ENCODE measurements around the gene UGDH. TPM values are rescaled to one million over a fixed set of nuclear protein-coding genes. Genes with fewer than 3 reads are reported as not detected.

The UGDH gene
- total and polyA plus RNA-seq, 10 of the 15 experiments (the other 5 are each of a cell fraction or from before 2014, with no cell fraction given), result 11.1 to 60.3 (median 26.8) TPM

DNA sequence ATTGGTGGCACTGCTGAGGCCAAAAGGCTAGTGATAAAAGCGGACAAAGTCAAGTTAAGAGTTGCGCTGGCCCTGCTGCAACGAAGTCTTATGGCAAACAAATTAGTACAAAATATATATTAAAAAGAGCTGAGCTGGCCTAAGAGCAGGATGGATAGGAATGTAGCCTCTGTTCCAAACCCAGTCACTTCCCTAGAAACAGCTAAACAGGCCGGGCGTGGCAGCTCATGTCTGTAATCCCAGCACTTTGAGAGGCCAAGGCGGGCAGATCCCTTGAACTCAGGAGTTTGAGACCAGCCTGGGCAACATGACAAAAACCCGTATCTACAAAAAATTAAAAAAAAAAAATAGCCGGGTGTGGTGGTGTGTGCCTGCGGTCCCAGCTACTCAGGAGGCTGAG is 32.4 kb upstream of the UGDH start:
- Histone ChIP-seq H2AFZ (ENCODE audit: control insufficient read depth, low read depth, low read length) (no peak overlapping the region), H3K4me1 (ENCODE audit: control insufficient read depth, insufficient read depth, low read length) (no peaks in the 10 kb centered on the region), H3K36me3 (ENCODE audit: control insufficient read depth in 2 of 2, insufficient read depth in 2 of 2, low read length in 1 of 2) (peaks cover 0 to 6% of the 10 kb centered on the region in 2 experiments; a peak in 3 of 4 replicates), H3K27me3 (replicated peaks in 1 of 2; ENCODE audit: control insufficient read depth in 2 of 2, insufficient read depth in 2 of 2, low read length in 1 of 2) (no peaks in the 10 kb centered on the region), H4K20me1 (ENCODE audit: control insufficient read depth, insufficient read depth) (no peaks in the 10 kb centered on the region), H3K79me2 (ENCODE audit: control insufficient read depth, insufficient read depth, low read length) (no peaks in the 10 kb centered on the region), H3K9me3 (replicated peaks; ENCODE audit: control insufficient read depth, insufficient read depth, low read length) (no peaks in the 10 kb centered on the region), H3K27ac (ENCODE audit: control insufficient read depth, insufficient read depth) (no peak overlapping the region), H3K9ac (ENCODE audit: control insufficient read depth, insufficient read depth, low read length) (no peak overlapping the region), H3K4me2 (ENCODE audit: control insufficient read depth, insufficient read depth) (no peak overlapping the region), H3K4me3 (no peak overlapping the region)
- RAD21 ChIA-PET (ENCODE audit: unreplicated experiment), result no interaction called here
- WGBS (ENCODE audit: insufficient coverage, insufficient replicate concordance, low lambda C conversion rate, missing lambda C conversion rate), result 99% methylated on average over 9 of the region's 9 CpGs
- intact Hi-C loops (cut with micrococcal nuclease; ENCODE audit: unreplicated experiment), result no loop called here
- SMC1A ChIA-PET (ENCODE audit: uncharacterized antibody, unreplicated experiment), result interaction anchor here (0.8 to 1.9 kb wide), 3 partner anchors 10 to 99 kb away, joined by 3 to 13 read pairs (median 3); no protein-coding TSS in a partner anchor
- CTCF ChIA-PET, result interaction anchor here (0.7 kb wide), 1 partner anchor 50 kb away, joined by 5 read pairs; no protein-coding TSS in a partner anchor
- POLR2A ChIA-PET, result no interaction called here
- no peak for ATAC-seq
- TF ChIP-seq, protein P1, sequence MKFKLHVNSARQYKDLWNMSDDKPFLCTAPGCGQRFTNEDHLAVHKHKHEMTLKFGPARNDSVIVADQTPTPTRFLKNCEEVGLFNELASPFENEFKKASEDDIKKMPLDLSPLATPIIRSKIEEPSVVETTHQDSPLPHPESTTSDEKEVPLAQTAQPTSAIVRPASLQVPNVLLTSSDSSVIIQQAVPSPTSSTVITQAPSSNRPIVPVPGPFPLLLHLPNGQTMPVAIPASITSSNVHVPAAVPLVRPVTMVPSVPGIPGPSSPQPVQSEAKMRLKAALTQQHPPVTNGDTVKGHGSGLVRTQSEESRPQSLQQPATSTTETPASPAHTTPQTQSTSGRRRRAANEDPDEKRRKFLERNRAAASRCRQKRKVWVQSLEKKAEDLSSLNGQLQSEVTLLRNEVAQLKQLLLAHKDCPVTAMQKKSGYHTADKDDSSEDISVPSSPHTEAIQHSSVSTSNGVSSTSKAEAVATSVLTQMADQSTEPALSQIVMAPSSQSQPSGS (IDR thresholded peaks at IDR 0.05; ENCODE audit: low read length), result no peak
- no peak for TF ChIP-seq GABPA (IDR thresholded peaks at IDR 0.05; ENCODE audit: low read depth)
- TF ChIP-seq, protein P2, sequence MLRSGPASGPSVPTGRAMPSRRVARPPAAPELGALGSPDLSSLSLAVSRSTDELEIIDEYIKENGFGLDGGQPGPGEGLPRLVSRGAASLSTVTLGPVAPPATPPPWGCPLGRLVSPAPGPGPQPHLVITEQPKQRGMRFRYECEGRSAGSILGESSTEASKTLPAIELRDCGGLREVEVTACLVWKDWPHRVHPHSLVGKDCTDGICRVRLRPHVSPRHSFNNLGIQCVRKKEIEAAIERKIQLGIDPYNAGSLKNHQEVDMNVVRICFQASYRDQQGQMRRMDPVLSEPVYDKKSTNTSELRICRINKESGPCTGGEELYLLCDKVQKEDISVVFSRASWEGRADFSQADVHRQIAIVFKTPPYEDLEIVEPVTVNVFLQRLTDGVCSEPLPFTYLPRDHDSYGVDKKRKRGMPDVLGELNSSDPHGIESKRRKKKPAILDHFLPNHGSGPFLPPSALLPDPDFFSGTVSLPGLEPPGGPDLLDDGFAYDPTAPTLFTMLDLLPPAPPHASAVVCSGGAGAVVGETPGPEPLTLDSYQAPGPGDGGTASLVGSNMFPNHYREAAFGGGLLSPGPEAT (IDR thresholded peaks at IDR 0.05; ENCODE audit: low read depth), result no peak
- no peak for TF ChIP-seq CREM (IDR thresholded peaks at IDR 0.05; ENCODE audit: low read depth)
- TF ChIP-seq NR2F1 (conservative IDR thresholded peaks at IDR 0.05), result no peak
- in situ Hi-C loops (cut with MboI), result no loop called here
- FAIRE-seq, result no peak
- no TSS peak for BruUV-seq (replicated peaks)
- DNase-seq (ENCODE audit: low read depth, low spot score), result no peak

Measured in GM12878 (cell line).